HepG2 (cell line): ENCODE results near the gene KCNJ14. TPM values are rescaled to one million over a fixed set of nuclear protein-coding genes. Genes with fewer than 3 reads are reported as not detected.

Source experiments
- CENPX ChIP-seq: sonication (generic); formaldehyde crosslinking; IDR thresholded peaks from 2 replicates; pipeline ENCODE4 v1.9.0; 2021; ENCODE audit warnings: mild to moderate bottlenecking, missing genetic modification reagents, moderate library complexity
- GLI4 ChIP-seq: sonication (generic); formaldehyde crosslinking; IDR thresholded peaks from 2 replicates; pipeline ENCODE4 v1.5.1; 2020; ENCODE audit warnings: missing genetic modification reagents, mild to moderate bottlenecking, moderate library complexity, borderline replicate concordance
- GMEB1 ChIP-seq: sonication (generic); formaldehyde crosslinking; IDR thresholded peaks from 2 replicates; pipeline ENCODE4 v1.5.1; 2020; ENCODE audit warnings: missing genetic modification reagents, mild to moderate bottlenecking, borderline replicate concordance
- ISX ChIP-seq: sonication (generic); formaldehyde crosslinking; conservative IDR thresholded peaks from 2 replicates; pipeline ENCODE4 v1.5.0; 2020; ENCODE audit warnings: missing genetic modification reagents
- MAFK ChIP-seq, 2 experiments: IDR thresholded peaks in 1 of 2; conservative IDR thresholded peaks in 1 of 2; 2 replicates each; pipeline ENCODE4 v1.6.1; 2011; ENCODE audit warnings: improper control_type of control experiment in 2 of 2, low read length in 2 of 2
- MBD4 ChIP-seq: IDR thresholded peaks from 2 replicates; pipeline ENCODE4 v1.6.1; 2012; ENCODE audit warnings: low read length, inconsistent platforms, borderline replicate concordance
- MIER2 ChIP-seq: IDR thresholded peaks from 2 replicates; pipeline ENCODE4 v1.6.1; 2016; ENCODE audit warnings: missing biosample characterization, missing genetic modification reagents
- MXI1 ChIP-seq: IDR thresholded peaks from 3 replicates; pipeline ENCODE4 v1.6.1; 2012; ENCODE audit warnings: low read depth, low read length, inconsistent platforms, borderline replicate concordance
- PITX1 ChIP-seq: sonication (generic); formaldehyde crosslinking; IDR thresholded peaks from 2 replicates; pipeline ENCODE4 v1.5.1; 2020; ENCODE audit warnings: mild to moderate bottlenecking, missing genetic modification reagents
- PPARG ChIP-seq: conservative IDR thresholded peaks from 2 replicates; pipeline ENCODE4 v1.6.1; 2016; ENCODE audit warnings: missing biosample characterization, missing genetic modification reagents
- RAD21 ChIP-seq: fragments of 450-650 bp; formaldehyde crosslinking; IDR thresholded peaks from 2 replicates; pipeline ENCODE4 v1.5.0; 2020; ENCODE audit warnings: mild to moderate bottlenecking
- TEF ChIP-seq: sonication (generic); formaldehyde crosslinking; IDR thresholded peaks from 2 replicates; pipeline ENCODE4 v1.5.0; 2020; ENCODE audit warnings: missing genetic modification reagents
- ZFY ChIP-seq: sonication (generic); formaldehyde crosslinking; IDR thresholded peaks from 2 replicates; pipeline ENCODE4 v1.4.0; 2020; ENCODE audit warnings: missing genetic modification reagents
- ZNF235 ChIP-seq: sonication (generic); formaldehyde crosslinking; IDR thresholded peaks from 2 replicates; pipeline ENCODE4 v1.8.1; 2023; ENCODE audit warnings: mild to moderate bottlenecking, missing genetic modification reagents, borderline replicate concordance
- ZNF383 ChIP-seq: sonication (generic); formaldehyde crosslinking; IDR thresholded peaks from 2 replicates; pipeline ENCODE4 v1.4.0; 2020; ENCODE audit warnings: missing genetic modification reagents, mild to moderate bottlenecking, borderline replicate concordance
- ZNF468 ChIP-seq: sonication (generic); formaldehyde crosslinking; IDR thresholded peaks from 2 replicates; pipeline ENCODE4 v1.8.0; 2022; ENCODE audit warnings: mild to moderate bottlenecking, moderate library complexity, missing genetic modification reagents
- ZNF710 ChIP-seq: sonication (generic); formaldehyde crosslinking; IDR thresholded peaks from 2 replicates; pipeline ENCODE4 v1.5.0; 2020; ENCODE audit warnings: mild to moderate bottlenecking, missing genetic modification reagents, borderline replicate concordance
- polyA plus RNA-seq, 8 experiments: library from polyadenylated mRNA; depleted of rRNA in 3 of 8; stranded (reverse) in 7 of 8; unstranded in 1 of 8; fragments of >200 nt; fragmentation: Illumina TruSeq in 4 of 8; extraction: Trizol in 4 of 8; gene quantifications; 2 replicates each; pipeline versions ENCODE4 v1.2.1 to v1.2.3, GENCODE V29; 2011 to 2016; ENCODE audit warnings: low read depth in 4 of 8, missing spikeins in 1 of 8, mixed read lengths in 1 of 8; ENCODE audit not compliant: insufficient read depth in 1 of 8
- total RNA-seq, 5 experiments: library from RNA; depleted of rRNA; stranded (reverse); fragments of >200 nt; fragmentation: Illumina TruSeq; extraction: Trizol; gene quantifications; 2 replicates each; pipeline ENCODE4 v1.2.3, GENCODE V29; 2016; ENCODE audit warnings: low read depth in 1 of 5
- TF ChIP-seq, protein P1 (sequence below), 2 experiments: fragments of 450-650 bp in 1 of 2; sonication (generic) in 1 of 2; formaldehyde crosslinking; IDR thresholded peaks; 2 replicates each; pipeline versions ENCODE4 v1.5.0 to v1.8.0; 2020 to 2022; ENCODE audit warnings: mild to moderate bottlenecking in 1 of 2, missing genetic modification reagents in 1 of 2
- TF ChIP-seq, protein P2 (sequence below): sonication (generic); formaldehyde crosslinking; IDR thresholded peaks from 2 replicates; pipeline ENCODE4 v1.8.0; 2022; ENCODE audit warnings: missing genetic modification reagents, mild to moderate bottlenecking, moderate library complexity, borderline replicate concordance
- TF ChIP-seq, protein P3 (sequence below): sonication (generic); formaldehyde crosslinking; IDR thresholded peaks from 2 replicates; pipeline ENCODE4 v1.4.0; 2020; ENCODE audit warnings: mild to moderate bottlenecking, low read depth, missing genetic modification reagents

The KCNJ14 gene
- total and polyA plus RNA-seq, 2 of the 13 experiments (the other 11 are each of a cell fraction or from before 2014, with no cell fraction given) = 0.20 to 0.51 TPM

DNA sequence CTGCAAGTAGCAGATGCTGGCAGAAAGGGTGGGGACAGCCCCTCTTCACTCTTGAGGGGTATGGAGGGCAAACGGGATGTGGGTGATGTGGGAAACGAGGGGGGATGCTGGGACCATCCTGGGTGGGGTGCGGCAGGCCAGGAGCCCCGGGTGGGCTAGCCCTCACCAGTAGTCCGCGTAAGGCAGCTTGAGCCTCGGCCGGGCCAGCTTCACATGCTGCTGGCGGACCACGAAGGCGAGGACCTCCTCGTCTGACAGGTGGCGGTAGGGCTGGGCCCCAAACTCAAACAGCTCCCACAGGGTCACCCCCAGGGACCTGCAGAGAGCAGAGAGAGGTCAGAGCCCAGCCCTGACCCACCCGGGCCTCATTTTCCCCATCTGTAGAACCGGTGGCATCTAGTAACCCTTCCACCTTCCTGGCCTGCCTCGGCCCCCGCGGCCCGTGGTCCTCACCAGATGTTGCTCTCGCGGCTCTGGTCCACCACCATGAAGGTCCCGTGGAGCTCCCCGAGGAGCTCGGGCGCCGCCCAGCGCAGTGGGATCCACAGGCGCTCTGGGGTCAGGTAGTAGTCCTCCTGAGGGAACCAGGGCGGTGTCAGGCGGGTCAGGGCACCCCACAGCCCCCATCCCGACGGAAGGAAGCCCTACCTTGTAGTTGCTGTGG lies 45.6 kb downstream of the KCNJ14 start (continued):
- TF ChIP-seq ZNF710 (no peak), RAD21 (CRISPR knock-in tag) (no peak), CENPX (no peak), MIER2 (CRISPR knock-in tag) (no peak), ZNF235 (CRISPR knock-in tag) (no peak), ZFY (no peak), GLI4 (CRISPR knock-in tag) (0 out of 2 replicates have a peak, but pooled peaks have one; percentile 40), TEF (CRISPR knock-in tag) (no peak), ZNF383 (CRISPR knock-in tag) (no peak), PITX1 (CRISPR knock-in tag) (0 out of 2 replicates have a peak, but pooled peaks have one; percentile 28), MBD4 (no peak), ISX (CRISPR knock-in tag) (no peak), MAFK (conservative IDR thresholded peaks at IDR 0.05 in 1 of 2, IDR thresholded peaks at IDR 0.05 in 1 of 2; ENCODE audit: low read length in 2 of 2) (no peak), PPARG (CRISPR knock-in tag) (no peak), ZNF468 (CRISPR knock-in tag) (no peak), MXI1 (no peak), GMEB1 (CRISPR knock-in tag) (peak; percentile 50; the same call in 1 of the 2 replicates)
- TF ChIP-seq, protein P1, sequence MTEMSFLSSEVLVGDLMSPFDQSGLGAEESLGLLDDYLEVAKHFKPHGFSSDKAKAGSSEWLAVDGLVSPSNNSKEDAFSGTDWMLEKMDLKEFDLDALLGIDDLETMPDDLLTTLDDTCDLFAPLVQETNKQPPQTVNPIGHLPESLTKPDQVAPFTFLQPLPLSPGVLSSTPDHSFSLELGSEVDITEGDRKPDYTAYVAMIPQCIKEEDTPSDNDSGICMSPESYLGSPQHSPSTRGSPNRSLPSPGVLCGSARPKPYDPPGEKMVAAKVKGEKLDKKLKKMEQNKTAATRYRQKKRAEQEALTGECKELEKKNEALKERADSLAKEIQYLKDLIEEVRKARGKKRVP (CRISPR knock-in tag; IDR thresholded peaks at IDR 0.05) = no peak
- TF ChIP-seq, protein P2, sequence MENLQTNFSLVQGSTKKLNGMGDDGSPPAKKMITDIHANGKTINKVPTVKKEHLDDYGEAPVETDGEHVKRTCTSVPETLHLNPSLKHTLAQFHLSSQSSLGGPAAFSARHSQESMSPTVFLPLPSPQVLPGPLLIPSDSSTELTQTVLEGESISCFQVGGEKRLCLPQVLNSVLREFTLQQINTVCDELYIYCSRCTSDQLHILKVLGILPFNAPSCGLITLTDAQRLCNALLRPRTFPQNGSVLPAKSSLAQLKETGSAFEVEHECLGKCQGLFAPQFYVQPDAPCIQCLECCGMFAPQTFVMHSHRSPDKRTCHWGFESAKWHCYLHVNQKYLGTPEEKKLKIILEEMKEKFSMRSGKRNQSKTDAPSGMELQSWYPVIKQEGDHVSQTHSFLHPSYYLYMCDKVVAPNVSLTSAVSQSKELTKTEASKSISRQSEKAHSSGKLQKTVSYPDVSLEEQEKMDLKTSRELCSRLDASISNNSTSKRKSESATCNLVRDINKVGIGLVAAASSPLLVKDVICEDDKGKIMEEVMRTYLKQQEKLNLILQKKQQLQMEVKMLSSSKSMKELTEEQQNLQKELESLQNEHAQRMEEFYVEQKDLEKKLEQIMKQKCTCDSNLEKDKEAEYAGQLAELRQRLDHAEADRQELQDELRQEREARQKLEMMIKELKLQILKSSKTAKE (CRISPR knock-in tag) = no peak
- TF ChIP-seq, protein P3, sequence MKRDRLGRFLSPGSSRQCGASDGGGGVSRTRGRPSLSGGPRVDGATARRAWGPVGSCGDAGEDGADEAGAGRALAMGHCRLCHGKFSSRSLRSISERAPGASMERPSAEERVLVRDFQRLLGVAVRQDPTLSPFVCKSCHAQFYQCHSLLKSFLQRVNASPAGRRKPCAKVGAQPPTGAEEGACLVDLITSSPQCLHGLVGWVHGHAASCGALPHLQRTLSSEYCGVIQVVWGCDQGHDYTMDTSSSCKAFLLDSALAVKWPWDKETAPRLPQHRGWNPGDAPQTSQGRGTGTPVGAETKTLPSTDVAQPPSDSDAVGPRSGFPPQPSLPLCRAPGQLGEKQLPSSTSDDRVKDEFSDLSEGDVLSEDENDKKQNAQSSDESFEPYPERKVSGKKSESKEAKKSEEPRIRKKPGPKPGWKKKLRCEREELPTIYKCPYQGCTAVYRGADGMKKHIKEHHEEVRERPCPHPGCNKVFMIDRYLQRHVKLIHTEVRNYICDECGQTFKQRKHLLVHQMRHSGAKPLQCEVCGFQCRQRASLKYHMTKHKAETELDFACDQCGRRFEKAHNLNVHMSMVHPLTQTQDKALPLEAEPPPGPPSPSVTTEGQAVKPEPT (CRISPR knock-in tag) = no peak
